ENCODE data around the gene SETD6. TPM values are rescaled to one million over a fixed set of nuclear protein-coding genes. Genes with fewer than 3 reads are reported as not detected.

The SETD6 gene
- polyA plus RNA-seq, 1 of the 3 experiments (the other 2 are of a cell fraction), result 17.2 TPM

DNA sequence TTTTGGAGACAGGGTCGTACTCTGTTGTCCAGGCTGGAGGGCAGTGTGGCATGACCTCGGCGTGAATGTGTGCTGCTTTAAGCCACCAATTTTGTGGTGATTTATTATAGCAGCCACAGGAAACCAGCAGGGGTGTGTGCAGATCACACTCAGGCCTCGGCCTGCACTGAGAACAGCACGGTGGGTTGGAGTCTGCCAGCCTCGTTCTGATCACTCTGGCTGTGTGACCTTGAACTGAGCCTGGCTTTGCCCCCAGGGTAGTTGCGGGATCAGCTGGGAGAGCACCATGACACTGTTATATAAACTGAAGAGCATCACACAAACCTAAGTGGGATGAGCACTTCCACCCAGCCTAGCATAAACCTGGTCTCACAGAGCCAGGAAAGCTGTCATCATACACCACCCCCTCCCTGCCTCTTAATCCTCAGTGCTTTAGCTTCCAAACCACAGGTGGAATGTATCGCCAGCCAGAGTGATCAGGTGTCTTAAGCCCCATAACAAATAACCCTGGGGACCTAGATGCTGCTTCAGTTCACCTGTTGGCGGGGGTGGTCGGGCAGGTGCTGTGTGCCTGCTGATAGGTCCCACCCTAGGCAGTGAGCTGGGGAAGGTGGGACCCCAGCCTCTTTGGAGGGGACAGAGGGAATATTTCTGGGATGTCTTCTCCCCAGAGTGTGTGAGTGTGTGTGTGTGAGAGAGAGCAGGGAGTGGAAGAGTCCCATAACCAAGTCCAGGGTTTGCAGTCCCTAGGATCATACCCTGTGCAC, 43.9 kb upstream of the SETD6 start:
- no peaks in the 10 kb centered on the region for H3K9me2 ChIP-seq
- H3K4me2 ChIP-seq, result no peak overlapping the region
- ChIA-PET POLR2A (no interaction called here), CTCF (interaction anchor here (0.5 to 4.8 kb wide), 9 partner anchors 10 to 183 kb away, joined by 3 to 24 read pairs (median 4); no protein-coding TSS in a partner anchor)
- TF ChIP-seq PBX3 (IDR thresholded peaks at IDR 0.05) (no peak), TEAD4 (IDR thresholded peaks at IDR 0.05; ENCODE audit: borderline replicate concordance, insufficient read depth) (no peak), MXI1 (IDR thresholded peaks at IDR 0.05; ENCODE audit: low read depth, low read length) (no peak), CHD2 (IDR thresholded peaks at IDR 0.05; ENCODE audit: low read length, partially characterized antibody) (no peak), SMC3 (IDR thresholded peaks at IDR 0.05; ENCODE audit: low read depth, low read length) (no peak), RFX5 (IDR thresholded peaks at IDR 0.05; ENCODE audit: low read length) (no peak), NRF1 (IDR thresholded peaks at IDR 0.05; ENCODE audit: low read depth, low read length) (no peak), SIN3A (IDR thresholded peaks at IDR 0.05; ENCODE audit: borderline replicate concordance, low read depth, low read length) (no peak), EP300 (IDR thresholded peaks at IDR 0.05; ENCODE audit: borderline replicate concordance in 1 of 2, low read depth in 1 of 2, low read length in 1 of 2) (no peak), EZH2phosphoT487 (IDR thresholded peaks at IDR 0.05; ENCODE audit: borderline replicate concordance, low read depth) (no peak)
- WGBS (ENCODE audit: low lambda C conversion rate), result 78% methylated on average over 8 of the region's 10 CpGs
- no peak overlapping the region for H2AFZ ChIP-seq (ENCODE audit: low read depth)
- no peaks in the 10 kb centered on the region for H3K36me3 ChIP-seq (replicated peaks in 1 of 2; ENCODE audit: control insufficient read depth in 1 of 2, insufficient read depth in 2 of 2, low read length in 1 of 2)
- no peaks in the 10 kb centered on the region; a peak in 1 of 4 replicates for H3K4me1 ChIP-seq (ENCODE audit: control insufficient read depth in 1 of 2, insufficient read depth in 2 of 2, low read depth in 1 of 2, low read length in 1 of 2)
- no peak overlapping the region for H3K9ac ChIP-seq
- H3K27me3 ChIP-seq (ENCODE audit: insufficient read depth), result peaks cover 4% of the 10 kb centered on the region; the same call in 1 of the 2 replicates
- no peaks in the 10 kb centered on the region for H4K20me1 ChIP-seq (ENCODE audit: insufficient read depth)
- no peaks in the 10 kb centered on the region for H3K79me2 ChIP-seq (ENCODE audit: insufficient read depth)
- H3K9me3 ChIP-seq, result no peaks in the 10 kb centered on the region
- DNase-seq, result no peak
- no peak overlapping the region for H3K27ac ChIP-seq (ENCODE audit: low read depth in 2 of 2, low read length in 1 of 2)
- no peak overlapping the region for H3K4me3 ChIP-seq (ENCODE audit: low read depth in 2 of 2, low read length in 1 of 2)
- H3F3A ChIP-seq (replicated peaks; ENCODE audit: insufficient read depth), result peaks cover under 1% of the 10 kb centered on the region

- H3K4me3 ChIP-seq (ENCODE audit: low read depth in 2 of 2, low read length in 1 of 2), result no peak overlapping the region
- no peaks in the 10 kb centered on the region for H3K79me2 ChIP-seq (ENCODE audit: insufficient read depth)
- H3F3A ChIP-seq (replicated peaks; ENCODE audit: insufficient read depth), result peaks cover 3% of the 10 kb centered on the region
- 92% methylated on average over 9 of the region's 9 CpGs for WGBS (ENCODE audit: low lambda C conversion rate)
- H3K9me3 ChIP-seq, result no peaks in the 10 kb centered on the region
- TF ChIP-seq, protein P1, sequence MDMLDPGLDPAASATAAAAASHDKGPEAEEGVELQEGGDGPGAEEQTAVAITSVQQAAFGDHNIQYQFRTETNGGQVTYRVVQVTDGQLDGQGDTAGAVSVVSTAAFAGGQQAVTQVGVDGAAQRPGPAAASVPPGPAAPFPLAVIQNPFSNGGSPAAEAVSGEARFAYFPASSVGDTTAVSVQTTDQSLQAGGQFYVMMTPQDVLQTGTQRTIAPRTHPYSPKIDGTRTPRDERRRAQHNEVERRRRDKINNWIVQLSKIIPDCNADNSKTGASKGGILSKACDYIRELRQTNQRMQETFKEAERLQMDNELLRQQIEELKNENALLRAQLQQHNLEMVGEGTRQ (IDR thresholded peaks at IDR 0.05; ENCODE audit: borderline replicate concordance, low read depth, low read length), result no peak
- POLR2A ChIA-PET, result no interaction called here
- no peak overlapping the region for H3K4me2 ChIP-seq
- H3K27ac ChIP-seq (ENCODE audit: low read depth in 2 of 2, low read length in 1 of 2), result no peak overlapping the region
- H3K27me3 ChIP-seq (ENCODE audit: insufficient read depth), result no peaks in the 10 kb centered on the region; the same call in 1 of the 2 replicates
- no peak overlapping the region for H3K9ac ChIP-seq
- DNase-seq, result no peak
- no peaks in the 10 kb centered on the region for H3K36me3 ChIP-seq (replicated peaks in 1 of 2; ENCODE audit: control insufficient read depth in 1 of 2, insufficient read depth in 2 of 2, low read length in 1 of 2)
- CTCF ChIA-PET, result interaction anchor here (1.1 to 6.8 kb wide), 4 partner anchors 16 to 136 kb away, joined by 3 to 34 read pairs (median 14); no protein-coding TSS in a partner anchor
- no peaks in the 10 kb centered on the region; a peak in 1 of 4 replicates for H3K4me1 ChIP-seq (ENCODE audit: control insufficient read depth in 1 of 2, insufficient read depth in 2 of 2, low read depth in 1 of 2, low read length in 1 of 2)
- H3K9me2 ChIP-seq, result no peaks in the 10 kb centered on the region
- H2AFZ ChIP-seq (ENCODE audit: low read depth), result no peak overlapping the region
- H4K20me1 ChIP-seq (ENCODE audit: insufficient read depth), result no peaks in the 10 kb centered on the region
Observed at GRCh38 chr16:58472266-58472665, 43.1 kb upstream of the SETD6 start.
